PC-3 (cell line): ENCODE data around the gene TMX2. TPM values are rescaled to one million over a fixed set of nuclear protein-coding genes. Genes with fewer than 3 reads are reported as not detected.

Experiments used
- ATAC-seq: fragments of 200-7000 bp; cut with Tn5 transposase; 2 replicates; pipeline ENCODE4 v1.9.1; 2020; ENCODE audit warnings: mild to moderate bottlenecking, moderate library complexity
- BruUV-seq: library from RNA; stranded (reverse); fragments of 400-500 nt; replicated peaks from 2 replicates; lab custom pipeline; 2021; lab: Mats Ljungman, UMichigan
- CTCF ChIA-PET: fragments of 300-600 bp; sonication (Branson Sonifier 250); formaldehyde crosslinking; loops from one replicate; lab custom pipeline; 2022; ENCODE audit warnings: antibody characterized with exemption; lab: Charles Lee
- POLR2A ChIA-PET: fragments of 300-600 bp; sonication (Branson Sonifier 250); formaldehyde crosslinking; loops from one replicate; lab custom pipeline; 2022; ENCODE audit warnings: antibody characterized with exemption; ENCODE audit not compliant: unreplicated experiment; lab: Charles Lee
- DNase-seq: peaks from one replicate; pipeline ENCODE4 v3.0.0-alpha.2; 2015
- H2AFZ ChIP-seq: fragments of 300-600 bp; sonication (generic); 2 replicates; pipeline ENCODE4 v1.6.0; 2016; ENCODE audit warnings: antibody characterized with exemption, low read length
- H3F3A ChIP-seq: fragments of 300-600 bp; sonication (generic); one replicate; pipeline ENCODE4 v1.6.0; 2017; ENCODE audit warnings: antibody characterized with exemption, low read length, control low read depth, mild to moderate bottlenecking; ENCODE audit not compliant: unreplicated experiment
- H3K27ac ChIP-seq: fragments of 300-600 bp; sonication (generic); 2 replicates; pipeline ENCODE4 v1.5.1; 2016; ENCODE audit warnings: mild to moderate bottlenecking, low read length
- H3K27me3 ChIP-seq: fragments of 300-600 bp; sonication (generic); 2 replicates; pipeline ENCODE4 v1.6.1; 2016; ENCODE audit warnings: low read length, mixed read lengths
- H3K36me3 ChIP-seq: fragments of 300-600 bp; sonication (generic); 2 replicates; pipeline ENCODE4 v1.6.1; 2016; ENCODE audit warnings: low read depth, mixed run types, low read length, mixed read lengths
- H3K4me1 ChIP-seq: fragments of 300-600 bp; sonication (generic); 2 replicates; pipeline ENCODE4 v1.5.1; 2016; ENCODE audit warnings: low read length; ENCODE audit not compliant: insufficient read depth
- H3K4me2 ChIP-seq: fragments of 300-600 bp; sonication (generic); 2 replicates; pipeline ENCODE4 v1.6.0; 2016; ENCODE audit warnings: low read length
- H3K4me3 ChIP-seq: fragments of 300-600 bp; sonication (generic); 2 replicates; pipeline ENCODE4 v1.5.1; 2016; ENCODE audit warnings: mild to moderate bottlenecking, low read length, mixed read lengths
- H3K79me2 ChIP-seq: fragments of 300-600 bp; sonication (generic); 2 replicates; pipeline ENCODE4 v1.6.1; 2017; ENCODE audit warnings: low read length, mixed read lengths
- H3K9ac ChIP-seq: fragments of 300-600 bp; sonication (generic); 2 replicates; pipeline ENCODE4 v1.6.0; 2016; ENCODE audit warnings: mild to moderate bottlenecking, low read length
- H3K9me2 ChIP-seq: fragments of 300-600 bp; sonication (generic); replicated peaks from 2 replicates; pipeline ENCODE4 v1.6.1; 2016; ENCODE audit warnings: mixed run types, low read length, mixed read lengths
- H3K9me3 ChIP-seq: fragments of 300-600 bp; sonication (generic); 2 replicates; pipeline ENCODE4 v1.6.1; 2016; ENCODE audit warnings: low read length, mixed read lengths
- H4K20me1 ChIP-seq: fragments of 300-600 bp; sonication (generic); 2 replicates; pipeline ENCODE4 v1.6.1; 2016; ENCODE audit warnings: low read length, mixed read lengths
- CTCF ChIP-seq: fragments of 300-600 bp; sonication (generic); conservative IDR thresholded peaks from 2 replicates; pipeline ENCODE4 v1.5.1; 2017; ENCODE audit warnings: antibody characterized with exemption, low read depth, mild to moderate bottlenecking, low read length
- EZH2 ChIP-seq: fragments of 300-600 bp; sonication (generic); IDR thresholded peaks from one replicate; pipeline ENCODE4 v1.6.1; 2017; ENCODE audit warnings: antibody characterized with exemption, mild to moderate bottlenecking, low read length; ENCODE audit not compliant: unreplicated experiment
- EZH2phosphoT487 ChIP-seq: fragments of 300-600 bp; sonication (generic); IDR thresholded peaks from 2 replicates; pipeline ENCODE4 v1.6.1; 2018; ENCODE audit warnings: mild to moderate bottlenecking, antibody characterized with exemption, low read length, borderline replicate concordance
- intact Hi-C: fragments of 100-400 bp; cut with micrococcal nuclease; formaldehyde crosslinking; loops from 2 replicates; pipeline ENCODE4 v1.9.0; 2023
- total RNA-seq: library from RNA; depleted of rRNA; stranded (reverse); fragments of >200 nt; gene quantifications from 2 replicates; pipeline ENCODE4 v1.2.3, GENCODE V29; 2014

Gene TMX2
- total RNA-seq, 1 experiment from 2014 or later = 241 TPM

GRCh38 chr11:57777969-57778317 lies 65.5 kb downstream of the TMX2 start:
- BruUV-seq = TSS peak; percentile 97
- Histone ChIP-seq H3K9me2 (no peaks in the 10 kb centered on the region), H3K27me3 (no peaks in the 10 kb centered on the region), H4K20me1 (peaks cover 18% of the 10 kb centered on the region; the same call in 1 of the 2 replicates), H3K4me2 (peak overlapping the region; percentile 89), H3K27ac (peak overlapping the region; percentile 96), H3K4me3 (peak overlapping the region; percentile 60), H3K4me1 (peaks cover 94% of the 10 kb centered on the region), H2AFZ (no peak overlapping the region), H3K9me3 (no peaks in the 10 kb centered on the region), H3F3A (peaks cover 18% of the 10 kb centered on the region), H3K79me2 (peaks cover 99% of the 10 kb centered on the region), H3K9ac (peak overlapping the region; percentile 76), H3K36me3 (peaks cover 9% of the 10 kb centered on the region; the same call in 1 of the 2 replicates)
- DNase-seq = peak; percentile 78
- CTCF ChIA-PET = interaction anchor here (1.4 to 2.3 kb wide), 2 partner anchors 17 to 22 kb away, joined by 8 to 49 read pairs; partner anchors contain the start of gene CTNND1
- intact Hi-C loops = loop anchor here (1.0 kb wide), 2 partner anchors 17 to 21 kb away; partner anchors contain the start of gene CTNND1
- POLR2A ChIA-PET = interaction anchor here (0.8 to 1.9 kb wide), 4 partner anchors 15 to 23 kb away, joined by 7 to 39 read pairs (median 9); partner anchors contain the start of gene CTNND1
- TF ChIP-seq CTCF (no peak), EZH2 (no peak), EZH2phosphoT487 (no peak)
- peak; percentile 53 for ATAC-seq

- H3K27me3 ChIP-seq = no peaks in the 10 kb centered on the region
- no peak overlapping the region for H2AFZ ChIP-seq
- CTCF ChIA-PET = interaction anchor here (0.6 to 2.3 kb wide), 5 partner anchors 16 to 27 kb away, joined by 3 to 49 read pairs (median 6); partner anchors contain the start of genes BTBD18 and CTNND1
- peaks cover 18% of the 10 kb centered on the region for H3F3A ChIP-seq
- peaks cover 9% of the 10 kb centered on the region; the same call in 1 of the 2 replicates for H3K36me3 ChIP-seq
- peaks cover 89% of the 10 kb centered on the region for H3K4me1 ChIP-seq
- intact Hi-C loops = loop anchor here (1.0 kb wide), 3 partner anchors 15 to 21 kb away; partner anchors contain the start of gene CTNND1
- DNase-seq (peak; percentile 99), ATAC-seq (peak; percentile 80)
- H4K20me1 ChIP-seq = peaks cover 18% of the 10 kb centered on the region; the same call in 1 of the 2 replicates
- H3K9ac ChIP-seq = peak overlapping the region; percentile 76
- POLR2A ChIA-PET = interaction anchor here (0.5 to 1.9 kb wide), 5 partner anchors 14 to 57 kb away, joined by 3 to 39 read pairs (median 8); partner anchors contain the start of gene CTNND1
- no peaks in the 10 kb centered on the region for H3K9me3 ChIP-seq
- BruUV-seq = no TSS peak
- peak overlapping the region; percentile 89 for H3K4me2 ChIP-seq
- H3K27ac ChIP-seq = peak overlapping the region; percentile 96
- TF ChIP-seq EZH2phosphoT487 = no peak
- no peak for TF ChIP-seq EZH2
- no peak for TF ChIP-seq CTCF
- H3K9me2 ChIP-seq = no peaks in the 10 kb centered on the region
- peaks cover 99% of the 10 kb centered on the region for H3K79me2 ChIP-seq
- peak overlapping the region; percentile 60 for H3K4me3 ChIP-seq
These were observed 66.1 kb downstream of the TMX2 start for GRCh38 chr11:57778318-57779037.
